ENCODE data around the gene LDLRAD4.

DNA sequence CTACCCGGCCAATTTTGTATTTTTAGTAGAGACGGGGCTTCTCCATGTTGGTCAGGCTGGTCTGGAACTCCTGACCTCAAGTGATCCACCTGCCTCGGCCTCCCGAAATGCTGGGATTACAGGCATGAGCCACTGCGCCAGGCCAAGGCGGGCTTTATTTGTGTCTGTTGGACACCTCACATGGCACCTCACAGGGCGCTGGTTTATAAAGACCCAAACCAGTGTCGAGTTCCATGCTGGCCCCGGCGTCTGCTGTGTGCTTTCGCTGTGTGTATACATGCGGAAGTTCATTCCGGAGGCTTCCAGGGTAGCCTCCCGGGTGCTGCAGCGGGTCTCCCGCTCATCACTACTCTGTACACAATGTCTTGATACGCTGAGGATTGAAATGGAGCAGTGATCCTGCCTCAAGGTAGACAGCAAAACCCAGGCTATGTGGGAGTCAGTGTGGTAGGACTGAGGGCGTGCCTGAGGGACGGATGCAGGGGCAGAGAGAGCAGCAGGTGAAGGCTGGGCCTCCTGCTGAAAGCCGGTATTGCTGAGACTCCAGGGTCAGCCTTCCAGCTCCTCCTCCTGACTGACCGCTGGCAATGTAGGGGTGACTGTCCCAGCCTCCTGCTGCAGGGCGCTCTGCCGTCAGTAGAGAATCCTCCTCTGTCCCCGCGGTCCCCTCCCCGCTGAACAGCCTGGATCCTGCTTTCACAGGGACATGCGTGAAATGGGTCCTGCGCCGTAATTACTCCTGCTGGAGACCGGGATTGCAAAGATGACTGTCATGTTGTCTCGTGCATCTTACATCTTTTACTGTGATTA is 22.7 kb downstream of the LDLRAD4 start:
- no peak for TF ChIP-seq CTCF (conservative IDR thresholded peaks at IDR 0.05; ENCODE audit: low read depth, low read length)
- TF ChIP-seq EZH2 (IDR thresholded peaks at IDR 0.05; ENCODE audit: borderline replicate concordance, low read depth, low read length, poor library complexity, severe bottlenecking) = no peak

Measured in A673 (cell line).